GM23248 (cell line): ENCODE measurements around the gene KCNJ6. TPM values are rescaled to one million over a fixed set of nuclear protein-coding genes. Genes with fewer than 3 reads are reported as not detected.

Experiments
- DNase-seq: peaks from one replicate; pipeline ENCODE4 v3.0.0-alpha.2; 2015
- H2AFZ ChIP-seq: fragments of 200-600 bp; sonication (generic); 2 replicates; pipeline ENCODE4 v1.6.1; 2016; ENCODE audit warnings: antibody characterized with exemption
- H3F3A ChIP-seq: fragments of 200-600 bp; sonication (generic); 2 replicates; pipeline ENCODE4 v1.6.1; 2016; ENCODE audit warnings: mild to moderate bottlenecking, antibody characterized with exemption, mixed run types; ENCODE audit not compliant: insufficient read depth
- H3K27ac ChIP-seq: fragments of 200-600 bp; sonication (generic); 2 replicates; pipeline ENCODE4 v1.5.1; 2016; ENCODE audit warnings: mild to moderate bottlenecking
- H3K27me3 ChIP-seq: fragments of 200-600 bp; sonication (generic); replicated peaks from 2 replicates; pipeline ENCODE4 v1.6.1; 2016; ENCODE audit warnings: mild to moderate bottlenecking; ENCODE audit not compliant: insufficient read depth
- H3K36me3 ChIP-seq: fragments of 200-600 bp; sonication (generic); 2 replicates; pipeline ENCODE4 v1.6.1; 2016; ENCODE audit warnings: low read depth, mild to moderate bottlenecking
- H3K4me1 ChIP-seq: fragments of 200-600 bp; sonication (generic); 2 replicates; pipeline ENCODE4 v1.6.1; 2016; ENCODE audit warnings: mild to moderate bottlenecking; ENCODE audit not compliant: insufficient read depth
- H3K4me2 ChIP-seq: fragments of 200-600 bp; sonication (generic); one replicate; pipeline ENCODE4 v1.6.1; 2016; ENCODE audit warnings: mild to moderate bottlenecking; ENCODE audit not compliant: unreplicated experiment
- H3K4me3 ChIP-seq: fragments of 200-600 bp; sonication (generic); 2 replicates; pipeline ENCODE4 v1.5.1; 2016; ENCODE audit warnings: mild to moderate bottlenecking
- H3K79me2 ChIP-seq: fragments of 200-600 bp; sonication (generic); 2 replicates; pipeline ENCODE4 v1.6.1; 2016; ENCODE audit warnings: mild to moderate bottlenecking; ENCODE audit not compliant: insufficient read depth
- H3K9ac ChIP-seq: fragments of 200-600 bp; sonication (generic); 2 replicates; pipeline ENCODE4 v1.6.1; 2016; ENCODE audit warnings: mild to moderate bottlenecking
- H3K9me2 ChIP-seq: fragments of 200-600 bp; sonication (generic); 2 replicates; pipeline ENCODE4 v1.6.1; 2016; ENCODE audit warnings: mixed run types, mild to moderate bottlenecking, moderate library complexity; ENCODE audit not compliant: insufficient read depth
- H3K9me3 ChIP-seq: fragments of 200-600 bp; sonication (generic); one replicate; pipeline ENCODE4 v1.6.1; 2017; ENCODE audit warnings: low read depth
- H4K20me1 ChIP-seq: fragments of 200-600 bp; sonication (generic); 2 replicates; pipeline ENCODE4 v1.6.0; 2016; ENCODE audit not compliant: insufficient read depth
- EZH2 ChIP-seq: fragments of 200-600 bp; sonication (generic); IDR thresholded peaks from 2 replicates; pipeline ENCODE4 v1.6.1; 2018; ENCODE audit warnings: antibody characterized with exemption, mild to moderate bottlenecking; ENCODE audit not compliant: insufficient read depth, poor library complexity, severe bottlenecking
- EZH2phosphoT487 ChIP-seq: fragments of 200-600 bp; sonication (generic); IDR thresholded peaks from 2 replicates; pipeline ENCODE4 v1.6.1; 2018; ENCODE audit warnings: antibody characterized with exemption, moderate library complexity, mild to moderate bottlenecking, low read depth; ENCODE audit not compliant: insufficient read depth
- WGBS, 2 experiments: methylation state at CpG; one replicate each; pipeline ENCODE4 v1.1.6; 2015 to 2017; ENCODE audit warnings: low lambda C conversion rate in 2 of 2, low coverage in 1 of 2; ENCODE audit errors: missing lambda C conversion rate in 2 of 2; 5-methylcytosine and 5-hydroxymethylcytosine counted together
- in situ Hi-C: fragments of 300-500 bp; cut with MboI; formaldehyde crosslinking; loops from 2 replicates; pipeline ENCODE4 v1.15.0; 2020
- polyA plus RNA-seq: library from polyadenylated mRNA; unstranded; fragments of >200 nt; fragmentation: Nextera tagmentation; extraction: Ambion mirVana; gene quantifications from 2 replicates; pipeline ENCODE4 v1.2.1, GENCODE V29; 2016
- total RNA-seq: library from RNA; depleted of rRNA; stranded (reverse); fragments of >200 nt; shearing (Covaris generic); gene quantifications from 2 replicates; pipeline ENCODE4 v1.2.3, GENCODE V29; 2014

The KCNJ6 gene
- total and polyA plus RNA-seq, 2 experiments from 2014 or later: 0.11 TPM; not detected in 1

DNA sequence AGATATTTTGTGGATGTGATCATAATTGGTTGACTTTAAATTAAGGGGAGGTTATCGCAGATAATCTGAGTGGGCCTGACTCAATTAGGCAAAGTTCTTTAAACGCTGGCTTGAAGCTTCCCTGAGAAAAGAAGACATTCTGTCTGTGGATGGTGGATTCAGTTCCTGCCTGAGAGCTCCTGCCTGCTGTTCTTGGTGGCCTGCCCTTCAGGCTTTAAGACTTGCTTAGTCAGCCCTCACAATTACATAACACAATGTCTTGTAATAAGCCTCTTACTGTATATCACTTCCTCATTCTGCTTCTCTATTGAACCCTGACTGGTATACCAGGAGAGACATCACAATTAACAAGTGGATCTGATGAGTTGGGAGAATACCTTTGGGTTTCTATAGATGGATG, 50.2 kb downstream of the KCNJ6 start:
- 0 out of 2 replicates have a peak overlapping the region, but pooled peaks have one; percentile 18 for H2AFZ ChIP-seq
- H3F3A ChIP-seq: peaks cover 13% of the 10 kb centered on the region; the same call in 1 of the 2 replicates
- in situ Hi-C loops: no loop called here
- H3K27ac ChIP-seq: no peak overlapping the region
- H3K79me2 ChIP-seq: no peaks in the 10 kb centered on the region
- DNase-seq: peak; percentile 55
- no peaks in the 10 kb centered on the region for H3K9me3 ChIP-seq
- H3K9ac ChIP-seq: no peak overlapping the region
- TF ChIP-seq EZH2phosphoT487: no peak
- no peak for TF ChIP-seq EZH2
- no peak overlapping the region for H3K4me2 ChIP-seq
- H3K27me3 ChIP-seq: no peaks in the 10 kb centered on the region
- H3K4me1 ChIP-seq: peaks cover 22% of the 10 kb centered on the region
- H4K20me1 ChIP-seq: no peaks in the 10 kb centered on the region
- H3K4me3 ChIP-seq: no peak overlapping the region
- H3K36me3 ChIP-seq: no peaks in the 10 kb centered on the region
- no peaks in the 10 kb centered on the region for H3K9me2 ChIP-seq
- WGBS, 2 experiments: 90 to 94% methylated on average over 2 of the region's 2 CpGs

DNA sequence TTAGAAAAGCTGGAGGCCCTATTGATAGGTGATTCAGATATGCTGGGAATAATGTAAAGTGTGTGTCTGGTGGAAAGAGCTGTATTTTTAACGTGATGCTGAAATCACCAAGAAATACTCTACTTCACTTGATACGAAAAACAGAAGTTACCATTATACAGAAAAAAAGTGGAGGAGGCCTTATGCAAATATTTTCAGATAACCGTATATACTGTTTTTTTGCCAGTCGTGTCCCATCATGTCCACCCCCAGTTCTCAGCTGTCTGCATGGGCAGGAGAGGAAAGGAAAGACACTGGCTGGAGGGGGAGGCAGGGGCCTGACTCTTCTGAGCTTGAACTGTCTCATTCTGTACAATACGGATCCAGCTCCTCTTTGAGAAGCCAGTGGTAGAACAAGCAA, 51.1 kb downstream of the KCNJ6 start:
- WGBS, 2 experiments: 93 to 97% methylated on average over 5 of the region's 5 CpGs
- peaks cover 7% of the 10 kb centered on the region; the same call in 1 of the 2 replicates for H3F3A ChIP-seq
- H3K79me2 ChIP-seq: no peaks in the 10 kb centered on the region
- no peaks in the 10 kb centered on the region for H3K9me2 ChIP-seq
- TF ChIP-seq EZH2phosphoT487 (no peak), EZH2 (no peak)
- no peaks in the 10 kb centered on the region for H3K9me3 ChIP-seq
- H3K4me3 ChIP-seq: no peak overlapping the region
- H2AFZ ChIP-seq: no peak overlapping the region
- H3K36me3 ChIP-seq: no peaks in the 10 kb centered on the region
- H3K4me2 ChIP-seq: no peak overlapping the region
- no peaks in the 10 kb centered on the region for H4K20me1 ChIP-seq
- no peak overlapping the region for H3K9ac ChIP-seq
- no peak for DNase-seq
- H3K27me3 ChIP-seq: no peaks in the 10 kb centered on the region
- no peak overlapping the region for H3K27ac ChIP-seq
- H3K4me1 ChIP-seq: peaks cover 18% of the 10 kb centered on the region
- in situ Hi-C loops: no loop called here

DNA sequence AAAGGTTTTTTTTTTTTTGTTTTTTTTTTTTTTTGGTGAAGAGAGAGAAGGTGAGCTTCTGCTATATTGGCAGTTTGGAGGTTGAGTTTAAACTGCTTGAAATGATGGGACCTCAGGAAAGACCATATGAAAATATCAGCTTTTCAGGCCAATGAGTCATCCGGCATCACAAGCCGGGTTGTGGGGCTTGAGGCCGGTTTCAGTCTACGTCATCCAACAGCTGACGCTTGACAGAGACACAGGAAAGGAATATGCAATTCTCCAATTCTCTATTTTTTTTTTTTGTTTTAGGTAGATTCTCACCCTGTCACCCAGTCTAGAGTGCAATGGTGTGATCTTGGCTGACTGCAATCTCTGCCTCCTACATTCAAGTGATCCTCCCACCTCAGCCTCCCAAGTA, 52.4 kb downstream of the KCNJ6 start:
- TF ChIP-seq EZH2 (no peak), EZH2phosphoT487 (no peak)
- peaks cover 8% of the 10 kb centered on the region; the same call in 1 of the 2 replicates for H3K4me1 ChIP-seq
- no peak overlapping the region for H3K27ac ChIP-seq

DNA sequence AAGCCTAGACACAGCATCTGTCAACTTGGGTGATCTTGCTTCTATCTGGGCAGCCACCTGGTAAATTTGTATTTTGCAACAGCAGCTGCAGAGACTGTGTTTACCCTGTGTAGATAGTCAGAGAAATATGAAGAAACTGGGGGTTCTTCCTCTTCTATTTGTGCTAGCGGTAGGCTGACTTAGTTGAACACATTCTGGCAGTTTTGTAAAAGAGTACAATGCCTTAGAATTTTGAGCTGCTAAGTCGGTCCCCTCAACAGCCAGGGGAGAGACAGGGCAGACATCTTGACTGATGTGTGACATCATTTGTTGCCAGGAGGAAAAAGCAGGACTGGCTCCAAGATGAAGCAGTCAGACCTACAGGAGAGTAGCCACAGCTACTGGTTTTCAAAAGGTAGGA, 53.7 kb downstream of the KCNJ6 start:
- WGBS, 2 experiments: 38 to 41% methylated on average over 2 of the region's 2 CpGs
- Histone ChIP-seq H3K36me3 (no peaks in the 10 kb centered on the region), H3K4me1 (no peaks in the 10 kb centered on the region), H3K27ac (no peak overlapping the region), H3K9ac (no peak overlapping the region), H2AFZ (peak overlapping the region; percentile 48; the same call in 1 of the 2 replicates), H3K4me3 (no peak overlapping the region), H3F3A (no peaks in the 10 kb centered on the region), H3K4me2 (no peak overlapping the region), H4K20me1 (no peaks in the 10 kb centered on the region), H3K9me3 (no peaks in the 10 kb centered on the region), H3K27me3 (no peaks in the 10 kb centered on the region), H3K9me2 (no peaks in the 10 kb centered on the region), H3K79me2 (no peaks in the 10 kb centered on the region)
- TF ChIP-seq EZH2: no peak
- no peak for TF ChIP-seq EZH2phosphoT487
- DNase-seq: peak; percentile 48
- in situ Hi-C loops: no loop called here

More for the DNA sequence above, 52.4 kb downstream of the KCNJ6 start:
- Histone ChIP-seq H2AFZ (no peak overlapping the region), H3F3A (peaks cover 7% of the 10 kb centered on the region; the same call in 1 of the 2 replicates), H3K79me2 (no peaks in the 10 kb centered on the region), H3K4me2 (no peak overlapping the region), H3K9me2 (no peaks in the 10 kb centered on the region), H4K20me1 (no peaks in the 10 kb centered on the region), H3K36me3 (no peaks in the 10 kb centered on the region), H3K27me3 (no peaks in the 10 kb centered on the region), H3K9me3 (no peaks in the 10 kb centered on the region), H3K9ac (no peak overlapping the region), H3K4me3 (no peak overlapping the region)
- 91 to 94% methylated on average over 5 of the region's 5 CpGs for WGBS, 2 experiments
- in situ Hi-C loops: no loop called here
- no peak for DNase-seq

DNA sequence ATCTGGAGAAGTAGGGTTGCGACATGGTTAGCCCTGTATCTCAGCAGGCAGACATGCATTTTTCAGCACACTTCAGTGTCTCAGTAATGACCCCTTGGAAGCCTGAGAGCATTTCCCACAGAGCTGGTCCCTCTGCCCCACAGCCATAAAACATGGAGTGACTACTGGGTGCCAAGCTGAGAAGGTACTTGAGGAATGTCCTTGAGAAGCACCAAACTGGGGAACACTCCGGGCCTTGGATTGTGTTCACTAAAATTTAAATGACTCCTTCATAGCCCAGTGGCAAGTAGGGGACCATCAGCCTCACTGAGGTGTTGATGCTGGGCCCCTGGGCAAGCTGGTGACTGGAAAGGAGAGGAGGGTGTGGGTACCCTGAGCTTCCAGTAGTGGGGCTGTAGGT, 54.7 kb downstream of the KCNJ6 start:
- TF ChIP-seq EZH2phosphoT487 (no peak), EZH2 (no peak)
- H3K79me2 ChIP-seq: no peaks in the 10 kb centered on the region
- 69 to 78% methylated on average over 2 of the region's 2 CpGs for WGBS, 2 experiments

More for the DNA sequence above, 54.7 kb downstream of the KCNJ6 start:
- Histone ChIP-seq H3K4me1 (peaks cover 3% of the 10 kb centered on the region), H3K27ac (no peak overlapping the region), H3F3A (peaks cover 9% of the 10 kb centered on the region), H3K36me3 (no peaks in the 10 kb centered on the region), H3K4me3 (no peak overlapping the region), H3K9ac (no peak overlapping the region), H3K9me2 (no peaks in the 10 kb centered on the region), H3K27me3 (no peaks in the 10 kb centered on the region), H2AFZ (no peak overlapping the region), H3K9me3 (no peaks in the 10 kb centered on the region), H3K4me2 (no peak overlapping the region), H4K20me1 (no peaks in the 10 kb centered on the region)
- in situ Hi-C loops: no loop called here
- DNase-seq: no peak
